K562 (cell line): ENCODE data around the gene TNIP2. TPM values are rescaled to one million over a fixed set of nuclear protein-coding genes. Genes with fewer than 3 reads are reported as not detected.

ENCODE experiments used
- RBM22 ChIP-seq: fragments of 200-400 bp; formaldehyde crosslinking; IDR thresholded peaks from 2 replicates; pipeline ENCODE4 v1.6.1; 2018; ENCODE audit warnings: low read length, low read depth; ENCODE audit not compliant: poor library complexity, severe bottlenecking
- polyA plus RNA-seq, 8 experiments: library from polyadenylated mRNA; depleted of rRNA in 4 of 8; stranded (reverse) in 5 of 8; unstranded in 3 of 8; fragments of >200 nt; fragmentation: Nextera tagmentation in 2 of 8; fragmentation: Illumina TruSeq in 1 of 8; extraction: Ambion mirVana in 2 of 8; extraction: Trizol in 1 of 8; gene quantifications; 2 replicates each; pipeline versions ENCODE4 v1.2.1 to v1.2.3, GENCODE V29; 2011 to 2014; ENCODE audit warnings: inconsistent platforms in 1 of 8, missing spikeins in 1 of 8
- total RNA-seq, 7 experiments: library from RNA; depleted of rRNA in 6 of 7; stranded (reverse); fragments of >200 nt in 6 of 7; fragmentation: Illumina TruSeq in 2 of 7; extraction: Trizol in 2 of 7; gene quantifications; 2 replicates each; pipeline versions ENCODE4 v1.2.1 to v1.2.3, GENCODE V29; 2011 to 2021; ENCODE audit warnings: low replicate concordance in 1 of 7
- TF ChIP-seq, protein P1 (sequence below): fragments of 450-650 bp; IDR thresholded peaks from 2 replicates; pipeline ENCODE4 v1.6.1; 2016; ENCODE audit warnings: mild to moderate bottlenecking, moderate library complexity
- TF ChIP-seq, protein P2 (sequence below): fragments of 200-600 bp; sonication (generic); IDR thresholded peaks from one replicate; pipeline ENCODE4 v1.6.1; 2012; ENCODE audit warnings: mild to moderate bottlenecking, low read depth, low read length, inconsistent platforms

Gene TNIP2
- total and polyA plus RNA-seq, 9 of the 15 experiments (the other 6 are each of a cell fraction or from before 2014, with no cell fraction given) = 0.61 to 42.6 (median 19.5) TPM

DNA sequence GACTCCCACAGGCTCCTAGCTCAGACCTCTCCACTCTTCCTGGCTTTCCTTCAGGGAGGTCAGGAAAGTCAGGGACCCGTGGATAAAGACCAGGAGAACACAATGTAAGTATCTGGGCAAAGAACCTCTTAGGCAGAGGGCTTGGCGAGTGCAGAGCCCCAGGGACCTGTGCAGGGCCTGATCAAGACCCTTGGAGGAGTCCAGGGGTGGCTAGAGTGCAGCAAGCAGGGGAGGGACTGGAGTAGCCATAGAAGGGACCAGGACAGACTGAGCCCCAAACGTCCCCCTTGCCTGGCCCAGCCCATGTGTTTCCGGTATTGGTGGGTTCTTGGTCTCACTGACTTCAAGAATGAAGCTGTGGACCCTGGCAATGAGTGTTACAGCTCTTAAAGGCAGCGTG, 5.9 kb upstream of the TNIP2 start (continued):
- TF ChIP-seq, protein P1, sequence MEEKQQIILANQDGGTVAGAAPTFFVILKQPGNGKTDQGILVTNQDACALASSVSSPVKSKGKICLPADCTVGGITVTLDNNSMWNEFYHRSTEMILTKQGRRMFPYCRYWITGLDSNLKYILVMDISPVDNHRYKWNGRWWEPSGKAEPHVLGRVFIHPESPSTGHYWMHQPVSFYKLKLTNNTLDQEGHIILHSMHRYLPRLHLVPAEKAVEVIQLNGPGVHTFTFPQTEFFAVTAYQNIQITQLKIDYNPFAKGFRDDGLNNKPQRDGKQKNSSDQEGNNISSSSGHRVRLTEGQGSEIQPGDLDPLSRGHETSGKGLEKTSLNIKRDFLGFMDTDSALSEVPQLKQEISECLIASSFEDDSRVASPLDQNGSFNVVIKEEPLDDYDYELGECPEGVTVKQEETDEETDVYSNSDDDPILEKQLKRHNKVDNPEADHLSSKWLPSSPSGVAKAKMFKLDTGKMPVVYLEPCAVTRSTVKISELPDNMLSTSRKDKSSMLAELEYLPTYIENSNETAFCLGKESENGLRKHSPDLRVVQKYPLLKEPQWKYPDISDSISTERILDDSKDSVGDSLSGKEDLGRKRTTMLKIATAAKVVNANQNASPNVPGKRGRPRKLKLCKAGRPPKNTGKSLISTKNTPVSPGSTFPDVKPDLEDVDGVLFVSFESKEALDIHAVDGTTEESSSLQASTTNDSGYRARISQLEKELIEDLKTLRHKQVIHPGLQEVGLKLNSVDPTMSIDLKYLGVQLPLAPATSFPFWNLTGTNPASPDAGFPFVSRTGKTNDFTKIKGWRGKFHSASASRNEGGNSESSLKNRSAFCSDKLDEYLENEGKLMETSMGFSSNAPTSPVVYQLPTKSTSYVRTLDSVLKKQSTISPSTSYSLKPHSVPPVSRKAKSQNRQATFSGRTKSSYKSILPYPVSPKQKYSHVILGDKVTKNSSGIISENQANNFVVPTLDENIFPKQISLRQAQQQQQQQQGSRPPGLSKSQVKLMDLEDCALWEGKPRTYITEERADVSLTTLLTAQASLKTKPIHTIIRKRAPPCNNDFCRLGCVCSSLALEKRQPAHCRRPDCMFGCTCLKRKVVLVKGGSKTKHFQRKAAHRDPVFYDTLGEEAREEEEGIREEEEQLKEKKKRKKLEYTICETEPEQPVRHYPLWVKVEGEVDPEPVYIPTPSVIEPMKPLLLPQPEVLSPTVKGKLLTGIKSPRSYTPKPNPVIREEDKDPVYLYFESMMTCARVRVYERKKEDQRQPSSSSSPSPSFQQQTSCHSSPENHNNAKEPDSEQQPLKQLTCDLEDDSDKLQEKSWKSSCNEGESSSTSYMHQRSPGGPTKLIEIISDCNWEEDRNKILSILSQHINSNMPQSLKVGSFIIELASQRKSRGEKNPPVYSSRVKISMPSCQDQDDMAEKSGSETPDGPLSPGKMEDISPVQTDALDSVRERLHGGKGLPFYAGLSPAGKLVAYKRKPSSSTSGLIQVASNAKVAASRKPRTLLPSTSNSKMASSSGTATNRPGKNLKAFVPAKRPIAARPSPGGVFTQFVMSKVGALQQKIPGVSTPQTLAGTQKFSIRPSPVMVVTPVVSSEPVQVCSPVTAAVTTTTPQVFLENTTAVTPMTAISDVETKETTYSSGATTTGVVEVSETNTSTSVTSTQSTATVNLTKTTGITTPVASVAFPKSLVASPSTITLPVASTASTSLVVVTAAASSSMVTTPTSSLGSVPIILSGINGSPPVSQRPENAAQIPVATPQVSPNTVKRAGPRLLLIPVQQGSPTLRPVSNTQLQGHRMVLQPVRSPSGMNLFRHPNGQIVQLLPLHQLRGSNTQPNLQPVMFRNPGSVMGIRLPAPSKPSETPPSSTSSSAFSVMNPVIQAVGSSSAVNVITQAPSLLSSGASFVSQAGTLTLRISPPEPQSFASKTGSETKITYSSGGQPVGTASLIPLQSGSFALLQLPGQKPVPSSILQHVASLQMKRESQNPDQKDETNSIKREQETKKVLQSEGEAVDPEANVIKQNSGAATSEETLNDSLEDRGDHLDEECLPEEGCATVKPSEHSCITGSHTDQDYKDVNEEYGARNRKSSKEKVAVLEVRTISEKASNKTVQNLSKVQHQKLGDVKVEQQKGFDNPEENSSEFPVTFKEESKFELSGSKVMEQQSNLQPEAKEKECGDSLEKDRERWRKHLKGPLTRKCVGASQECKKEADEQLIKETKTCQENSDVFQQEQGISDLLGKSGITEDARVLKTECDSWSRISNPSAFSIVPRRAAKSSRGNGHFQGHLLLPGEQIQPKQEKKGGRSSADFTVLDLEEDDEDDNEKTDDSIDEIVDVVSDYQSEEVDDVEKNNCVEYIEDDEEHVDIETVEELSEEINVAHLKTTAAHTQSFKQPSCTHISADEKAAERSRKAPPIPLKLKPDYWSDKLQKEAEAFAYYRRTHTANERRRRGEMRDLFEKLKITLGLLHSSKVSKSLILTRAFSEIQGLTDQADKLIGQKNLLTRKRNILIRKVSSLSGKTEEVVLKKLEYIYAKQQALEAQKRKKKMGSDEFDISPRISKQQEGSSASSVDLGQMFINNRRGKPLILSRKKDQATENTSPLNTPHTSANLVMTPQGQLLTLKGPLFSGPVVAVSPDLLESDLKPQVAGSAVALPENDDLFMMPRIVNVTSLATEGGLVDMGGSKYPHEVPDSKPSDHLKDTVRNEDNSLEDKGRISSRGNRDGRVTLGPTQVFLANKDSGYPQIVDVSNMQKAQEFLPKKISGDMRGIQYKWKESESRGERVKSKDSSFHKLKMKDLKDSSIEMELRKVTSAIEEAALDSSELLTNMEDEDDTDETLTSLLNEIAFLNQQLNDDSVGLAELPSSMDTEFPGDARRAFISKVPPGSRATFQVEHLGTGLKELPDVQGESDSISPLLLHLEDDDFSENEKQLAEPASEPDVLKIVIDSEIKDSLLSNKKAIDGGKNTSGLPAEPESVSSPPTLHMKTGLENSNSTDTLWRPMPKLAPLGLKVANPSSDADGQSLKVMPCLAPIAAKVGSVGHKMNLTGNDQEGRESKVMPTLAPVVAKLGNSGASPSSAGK = no peak
- TF ChIP-seq, protein P2, sequence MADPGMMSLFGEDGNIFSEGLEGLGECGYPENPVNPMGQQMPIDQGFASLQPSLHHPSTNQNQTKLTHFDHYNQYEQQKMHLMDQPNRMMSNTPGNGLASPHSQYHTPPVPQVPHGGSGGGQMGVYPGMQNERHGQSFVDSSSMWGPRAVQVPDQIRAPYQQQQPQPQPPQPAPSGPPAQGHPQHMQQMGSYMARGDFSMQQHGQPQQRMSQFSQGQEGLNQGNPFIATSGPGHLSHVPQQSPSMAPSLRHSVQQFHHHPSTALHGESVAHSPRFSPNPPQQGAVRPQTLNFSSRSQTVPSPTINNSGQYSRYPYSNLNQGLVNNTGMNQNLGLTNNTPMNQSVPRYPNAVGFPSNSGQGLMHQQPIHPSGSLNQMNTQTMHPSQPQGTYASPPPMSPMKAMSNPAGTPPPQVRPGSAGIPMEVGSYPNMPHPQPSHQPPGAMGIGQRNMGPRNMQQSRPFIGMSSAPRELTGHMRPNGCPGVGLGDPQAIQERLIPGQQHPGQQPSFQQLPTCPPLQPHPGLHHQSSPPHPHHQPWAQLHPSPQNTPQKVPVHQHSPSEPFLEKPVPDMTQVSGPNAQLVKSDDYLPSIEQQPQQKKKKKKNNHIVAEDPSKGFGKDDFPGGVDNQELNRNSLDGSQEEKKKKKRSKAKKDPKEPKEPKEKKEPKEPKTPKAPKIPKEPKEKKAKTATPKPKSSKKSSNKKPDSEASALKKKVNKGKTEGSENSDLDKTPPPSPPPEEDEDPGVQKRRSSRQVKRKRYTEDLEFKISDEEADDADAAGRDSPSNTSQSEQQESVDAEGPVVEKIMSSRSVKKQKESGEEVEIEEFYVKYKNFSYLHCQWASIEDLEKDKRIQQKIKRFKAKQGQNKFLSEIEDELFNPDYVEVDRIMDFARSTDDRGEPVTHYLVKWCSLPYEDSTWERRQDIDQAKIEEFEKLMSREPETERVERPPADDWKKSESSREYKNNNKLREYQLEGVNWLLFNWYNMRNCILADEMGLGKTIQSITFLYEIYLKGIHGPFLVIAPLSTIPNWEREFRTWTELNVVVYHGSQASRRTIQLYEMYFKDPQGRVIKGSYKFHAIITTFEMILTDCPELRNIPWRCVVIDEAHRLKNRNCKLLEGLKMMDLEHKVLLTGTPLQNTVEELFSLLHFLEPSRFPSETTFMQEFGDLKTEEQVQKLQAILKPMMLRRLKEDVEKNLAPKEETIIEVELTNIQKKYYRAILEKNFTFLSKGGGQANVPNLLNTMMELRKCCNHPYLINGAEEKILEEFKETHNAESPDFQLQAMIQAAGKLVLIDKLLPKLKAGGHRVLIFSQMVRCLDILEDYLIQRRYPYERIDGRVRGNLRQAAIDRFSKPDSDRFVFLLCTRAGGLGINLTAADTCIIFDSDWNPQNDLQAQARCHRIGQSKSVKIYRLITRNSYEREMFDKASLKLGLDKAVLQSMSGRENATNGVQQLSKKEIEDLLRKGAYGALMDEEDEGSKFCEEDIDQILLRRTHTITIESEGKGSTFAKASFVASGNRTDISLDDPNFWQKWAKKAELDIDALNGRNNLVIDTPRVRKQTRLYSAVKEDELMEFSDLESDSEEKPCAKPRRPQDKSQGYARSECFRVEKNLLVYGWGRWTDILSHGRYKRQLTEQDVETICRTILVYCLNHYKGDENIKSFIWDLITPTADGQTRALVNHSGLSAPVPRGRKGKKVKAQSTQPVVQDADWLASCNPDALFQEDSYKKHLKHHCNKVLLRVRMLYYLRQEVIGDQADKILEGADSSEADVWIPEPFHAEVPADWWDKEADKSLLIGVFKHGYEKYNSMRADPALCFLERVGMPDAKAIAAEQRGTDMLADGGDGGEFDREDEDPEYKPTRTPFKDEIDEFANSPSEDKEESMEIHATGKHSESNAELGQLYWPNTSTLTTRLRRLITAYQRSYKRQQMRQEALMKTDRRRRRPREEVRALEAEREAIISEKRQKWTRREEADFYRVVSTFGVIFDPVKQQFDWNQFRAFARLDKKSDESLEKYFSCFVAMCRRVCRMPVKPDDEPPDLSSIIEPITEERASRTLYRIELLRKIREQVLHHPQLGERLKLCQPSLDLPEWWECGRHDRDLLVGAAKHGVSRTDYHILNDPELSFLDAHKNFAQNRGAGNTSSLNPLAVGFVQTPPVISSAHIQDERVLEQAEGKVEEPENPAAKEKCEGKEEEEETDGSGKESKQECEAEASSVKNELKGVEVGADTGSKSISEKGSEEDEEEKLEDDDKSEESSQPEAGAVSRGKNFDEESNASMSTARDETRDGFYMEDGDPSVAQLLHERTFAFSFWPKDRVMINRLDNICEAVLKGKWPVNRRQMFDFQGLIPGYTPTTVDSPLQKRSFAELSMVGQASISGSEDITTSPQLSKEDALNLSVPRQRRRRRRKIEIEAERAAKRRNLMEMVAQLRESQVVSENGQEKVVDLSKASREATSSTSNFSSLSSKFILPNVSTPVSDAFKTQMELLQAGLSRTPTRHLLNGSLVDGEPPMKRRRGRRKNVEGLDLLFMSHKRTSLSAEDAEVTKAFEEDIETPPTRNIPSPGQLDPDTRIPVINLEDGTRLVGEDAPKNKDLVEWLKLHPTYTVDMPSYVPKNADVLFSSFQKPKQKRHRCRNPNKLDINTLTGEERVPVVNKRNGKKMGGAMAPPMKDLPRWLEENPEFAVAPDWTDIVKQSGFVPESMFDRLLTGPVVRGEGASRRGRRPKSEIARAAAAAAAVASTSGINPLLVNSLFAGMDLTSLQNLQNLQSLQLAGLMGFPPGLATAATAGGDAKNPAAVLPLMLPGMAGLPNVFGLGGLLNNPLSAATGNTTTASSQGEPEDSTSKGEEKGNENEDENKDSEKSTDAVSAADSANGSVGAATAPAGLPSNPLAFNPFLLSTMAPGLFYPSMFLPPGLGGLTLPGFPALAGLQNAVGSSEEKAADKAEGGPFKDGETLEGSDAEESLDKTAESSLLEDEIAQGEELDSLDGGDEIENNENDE = no peak
- TF ChIP-seq RBM22 = no peak
